HepG2 (cell line): ENCODE data around the gene CDH13. TPM values are rescaled to one million over a fixed set of nuclear protein-coding genes. Genes with fewer than 3 reads are reported as not detected.

Experiments
- ATAC-seq: fragments of 200-7000 bp; cut with Tn5 transposase; 3 replicates; pipeline ENCODE4 v1.9.1; 2020; ENCODE audit warnings: mild to moderate bottlenecking, moderate library complexity
- BruUV-seq: library from RNA; stranded (reverse); fragments of 400-500 nt; replicated peaks from 2 replicates; lab custom pipeline; 2021; lab: Mats Ljungman, UMichigan
- CTCF ChIA-PET: fragments of 300-600 bp; formaldehyde crosslinking; extraction: SDS; loops from one replicate; lab custom pipeline; 2021; ENCODE audit warnings: low total read pairs, inconsistent platforms, low intra/inter-chr PET ratio; lab: Yijun Ruan, JAX
- POLR2A ChIA-PET: fragments of 350-600 bp; sonication (Branson Sonifier 250); formaldehyde crosslinking; loops from one replicate; lab custom pipeline; 2020; ENCODE audit warnings: antibody characterized with exemption, inconsistent platforms; lab: Yijun Ruan, JAX
- DNase-seq: peaks from one replicate; pipeline ENCODE4 v3.0.0-alpha.2; 2015; ENCODE audit warnings: low spot score
- FAIRE-seq: peaks from 3 replicates; lab custom pipeline; 2011; peaks lifted over from hg19 to GRCh38; lab: Jason Lieb, UNC
- H2AFZ ChIP-seq: one replicate; pipeline ENCODE4 v1.6.1; 2011; ENCODE audit warnings: low read length, inconsistent platforms
- H3K27ac ChIP-seq: fragments of 300-600 bp; 3 replicates; pipeline ENCODE4 v1.8.0; 2011; ENCODE audit warnings: mixed run types, mild to moderate bottlenecking, mixed read lengths, low read length, inconsistent platforms; ENCODE audit not compliant: insufficient read depth; ENCODE audit errors: extremely low read length
- H3K27me3 ChIP-seq, 2 experiments: fragments of 200-600 bp in 1 of 2; 2 replicates in 1 of 2; 3 replicates in 1 of 2; pipeline versions ENCODE4 v1.6.0 to v1.8.0; 2011; ENCODE audit warnings: low read length in 2 of 2, mild to moderate bottlenecking in 2 of 2, moderate library complexity in 2 of 2, inconsistent platforms in 1 of 2; ENCODE audit not compliant: insufficient read depth in 2 of 2, control insufficient read depth in 1 of 2
- H3K36me3 ChIP-seq, 2 experiments: fragments of 200-600 bp in 1 of 2; replicated peaks in 1 of 2; 2 replicates in 1 of 2; 3 replicates in 1 of 2; pipeline versions ENCODE4 v1.5.1 to v1.8.0; 2011; ENCODE audit warnings: low read length in 2 of 2, inconsistent platforms in 1 of 2; ENCODE audit not compliant: insufficient read depth in 2 of 2, control insufficient read depth in 1 of 2
- H3K4me1 ChIP-seq: 2 replicates; pipeline ENCODE4 v1.5.1; 2012; ENCODE audit warnings: low read length, inconsistent platforms; ENCODE audit not compliant: insufficient read depth
- H3K4me2 ChIP-seq: 2 replicates; pipeline ENCODE4 v1.6.0; 2011; ENCODE audit warnings: low read depth, low read length, inconsistent platforms
- H3K4me3 ChIP-seq, 3 experiments: fragments of 200-600 bp in 1 of 3; sonication (generic), shearing (Covaris generic) in 1 of 3; replicated peaks in 1 of 3; 2 replicates each; pipeline ENCODE4 v1.5.1; 2011 to 2016; ENCODE audit warnings: low read length in 3 of 3, inconsistent platforms in 2 of 3, low read depth in 2 of 3, mild to moderate bottlenecking in 2 of 3, control low read depth in 1 of 3, mixed read lengths in 1 of 3; ENCODE audit not compliant: insufficient read depth in 1 of 3
- H3K79me2 ChIP-seq: one replicate; pipeline ENCODE4 v1.6.1; 2011; ENCODE audit warnings: low read length, inconsistent platforms; ENCODE audit not compliant: insufficient read depth
- H3K9ac ChIP-seq: 2 replicates; pipeline ENCODE4 v1.6.0; 2011; ENCODE audit warnings: mild to moderate bottlenecking, low read depth, low read length, inconsistent platforms; ENCODE audit not compliant: insufficient read depth
- H3K9me3 ChIP-seq: 2 replicates; pipeline ENCODE4 v1.5.1; 2012; ENCODE audit warnings: mild to moderate bottlenecking, low read length
- H4K20me1 ChIP-seq: 2 replicates; pipeline ENCODE4 v1.6.0; 2011; ENCODE audit warnings: inconsistent platforms, mild to moderate bottlenecking, low read length, moderate library complexity; ENCODE audit not compliant: insufficient read depth
- GLI4 ChIP-seq: sonication (generic); formaldehyde crosslinking; IDR thresholded peaks from 2 replicates; pipeline ENCODE4 v1.5.1; 2020; ENCODE audit warnings: missing genetic modification reagents, mild to moderate bottlenecking, moderate library complexity, borderline replicate concordance
- GTF3A ChIP-seq: sonication (generic); formaldehyde crosslinking; conservative IDR thresholded peaks from 2 replicates; pipeline ENCODE4 v1.4.0; 2020; ENCODE audit warnings: mild to moderate bottlenecking, missing genetic modification reagents
- ISL2 ChIP-seq: sonication (generic); formaldehyde crosslinking; IDR thresholded peaks from 2 replicates; pipeline ENCODE4 v1.5.0; 2020; ENCODE audit warnings: missing genetic modification reagents
- MTF2 ChIP-seq: sonication (generic); formaldehyde crosslinking; IDR thresholded peaks from 2 replicates; pipeline ENCODE4 v1.5.0; 2020; ENCODE audit warnings: missing genetic modification reagents, borderline replicate concordance
- RARG ChIP-seq: sonication (generic); formaldehyde crosslinking; IDR thresholded peaks from 2 replicates; pipeline ENCODE4 v1.4.0; 2020; ENCODE audit warnings: low read depth, mild to moderate bottlenecking, missing genetic modification reagents
- SAFB2 ChIP-seq: sonication (generic); formaldehyde crosslinking; IDR thresholded peaks from 2 replicates; pipeline ENCODE4 v1.5.1; 2020; ENCODE audit warnings: missing genetic modification reagents, low read depth, mild to moderate bottlenecking, borderline replicate concordance
- SMAD1 ChIP-seq: sonication (generic); formaldehyde crosslinking; IDR thresholded peaks from 2 replicates; pipeline ENCODE4 v1.4.0; 2020; ENCODE audit warnings: missing genetic modification reagents, low read depth, mild to moderate bottlenecking, borderline replicate concordance
- YEATS2 ChIP-seq: sonication (generic); formaldehyde crosslinking; IDR thresholded peaks from 2 replicates; pipeline ENCODE4 v1.4.0; 2020; ENCODE audit warnings: missing genetic modification reagents, borderline replicate concordance
- ZMYM4 ChIP-seq: sonication (generic); formaldehyde crosslinking; IDR thresholded peaks from 2 replicates; pipeline ENCODE4 v1.8.1; 2023; ENCODE audit warnings: mild to moderate bottlenecking, missing genetic modification reagents
- ZNF512 ChIP-seq: sonication (generic); formaldehyde crosslinking; IDR thresholded peaks from 2 replicates; pipeline ENCODE4 v1.4.0; 2020; ENCODE audit warnings: mild to moderate bottlenecking, missing genetic modification reagents
- ZNF547 ChIP-seq: sonication (generic); formaldehyde crosslinking; IDR thresholded peaks from 2 replicates; pipeline ENCODE4 v1.5.1; 2020; ENCODE audit warnings: mild to moderate bottlenecking, missing genetic modification reagents
- ZNF747 ChIP-seq: sonication (generic); formaldehyde crosslinking; IDR thresholded peaks from 2 replicates; pipeline ENCODE4 v1.8.1; 2023; ENCODE audit warnings: missing genetic modification reagents, mild to moderate bottlenecking, borderline replicate concordance
- ZNF749 ChIP-seq: sonication (generic); formaldehyde crosslinking; IDR thresholded peaks from 2 replicates; pipeline ENCODE4 v1.8.0; 2022; ENCODE audit warnings: mild to moderate bottlenecking, missing genetic modification reagents, moderate library complexity, borderline replicate concordance
- ZSCAN22 ChIP-seq: sonication (generic); formaldehyde crosslinking; IDR thresholded peaks from 2 replicates; pipeline ENCODE4 v1.4.0; 2020; ENCODE audit warnings: mild to moderate bottlenecking, missing genetic modification reagents
- WGBS: methylation state at CpG from one replicate; pipeline ENCODE4 v1.1.6; 2017; ENCODE audit warnings: low lambda C conversion rate; 5-methylcytosine and 5-hydroxymethylcytosine counted together
- in situ Hi-C: cut with HindIII; loops from 2 replicates; pipeline ENCODE4 v1.10.0; 2017; ENCODE audit warnings: low pct_unique_long_range_greater_than_20kb; ENCODE audit not compliant: extremely low pct_ligation_motif_present
- intact Hi-C: fragments of 100-400 bp; cut with micrococcal nuclease; formaldehyde crosslinking; loops from one replicate; pipeline ENCODE4 v1.10.0; 2022; ENCODE audit not compliant: unreplicated experiment
- polyA plus RNA-seq, 8 experiments: library from polyadenylated mRNA; depleted of rRNA in 3 of 8; stranded (reverse) in 7 of 8; unstranded in 1 of 8; fragments of >200 nt; fragmentation: Illumina TruSeq in 4 of 8; extraction: Trizol in 4 of 8; gene quantifications; 2 replicates each; pipeline versions ENCODE4 v1.2.1 to v1.2.3, GENCODE V29; 2011 to 2016; ENCODE audit warnings: low read depth in 4 of 8, missing spikeins in 1 of 8, mixed read lengths in 1 of 8; ENCODE audit not compliant: insufficient read depth in 1 of 8
- total RNA-seq, 5 experiments: library from RNA; depleted of rRNA; stranded (reverse); fragments of >200 nt; fragmentation: Illumina TruSeq; extraction: Trizol; gene quantifications; 2 replicates each; pipeline ENCODE4 v1.2.3, GENCODE V29; 2016; ENCODE audit warnings: low read depth in 1 of 5
- TF ChIP-seq, protein P1 (sequence below): fragments of 450-650 bp; IDR thresholded peaks from 2 replicates; pipeline ENCODE4 v1.6.1; 2017; ENCODE audit warnings: mild to moderate bottlenecking

Gene CDH13
- total and polyA plus RNA-seq, 2 of the 13 experiments (the other 11 are each of a cell fraction or from before 2014, with no cell fraction given): not detected

DNA sequence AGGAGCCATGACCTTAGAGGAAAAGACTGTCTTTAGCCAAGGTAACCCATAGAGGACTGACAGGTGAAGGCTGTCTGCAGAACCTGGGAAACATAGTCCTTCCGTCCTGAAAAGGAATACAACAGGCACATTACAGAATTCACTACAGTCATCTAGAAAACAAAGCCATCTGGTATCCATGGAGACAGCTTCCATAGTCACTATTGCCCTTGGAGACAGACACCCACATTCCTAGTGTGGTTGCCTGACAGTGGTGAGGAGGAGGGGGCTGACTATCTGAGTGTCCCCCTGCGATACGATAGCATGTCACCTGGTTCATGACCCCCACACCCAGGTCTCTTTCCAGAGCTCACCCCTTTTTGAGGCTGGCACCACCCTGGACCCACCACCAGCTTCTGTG lies 254.7 kb downstream of the CDH13 start:
- FAIRE-seq (no peak), DNase-seq (no peak), ATAC-seq (no peak)
- H3K9me3 ChIP-seq: peaks cover 22% of the 10 kb centered on the region
- no peaks in the 10 kb centered on the region for H3K79me2 ChIP-seq
- no peak overlapping the region for H2AFZ ChIP-seq
- no peak overlapping the region for H3K4me2 ChIP-seq
- ChIA-PET CTCF (no interaction called here), POLR2A (no interaction called here)
- no TSS peak for BruUV-seq
- intact Hi-C loops: no loop called here
- H3K27ac ChIP-seq: no peak overlapping the region
- no peak for TF ChIP-seq ZNF749 (CRISPR knock-in tag)
- TF ChIP-seq ISL2: no peak
- TF ChIP-seq ZNF512: no peak
- no peak for TF ChIP-seq MTF2 (CRISPR knock-in tag)
- no peak for TF ChIP-seq ZMYM4 (CRISPR knock-in tag)
- TF ChIP-seq, protein P1, sequence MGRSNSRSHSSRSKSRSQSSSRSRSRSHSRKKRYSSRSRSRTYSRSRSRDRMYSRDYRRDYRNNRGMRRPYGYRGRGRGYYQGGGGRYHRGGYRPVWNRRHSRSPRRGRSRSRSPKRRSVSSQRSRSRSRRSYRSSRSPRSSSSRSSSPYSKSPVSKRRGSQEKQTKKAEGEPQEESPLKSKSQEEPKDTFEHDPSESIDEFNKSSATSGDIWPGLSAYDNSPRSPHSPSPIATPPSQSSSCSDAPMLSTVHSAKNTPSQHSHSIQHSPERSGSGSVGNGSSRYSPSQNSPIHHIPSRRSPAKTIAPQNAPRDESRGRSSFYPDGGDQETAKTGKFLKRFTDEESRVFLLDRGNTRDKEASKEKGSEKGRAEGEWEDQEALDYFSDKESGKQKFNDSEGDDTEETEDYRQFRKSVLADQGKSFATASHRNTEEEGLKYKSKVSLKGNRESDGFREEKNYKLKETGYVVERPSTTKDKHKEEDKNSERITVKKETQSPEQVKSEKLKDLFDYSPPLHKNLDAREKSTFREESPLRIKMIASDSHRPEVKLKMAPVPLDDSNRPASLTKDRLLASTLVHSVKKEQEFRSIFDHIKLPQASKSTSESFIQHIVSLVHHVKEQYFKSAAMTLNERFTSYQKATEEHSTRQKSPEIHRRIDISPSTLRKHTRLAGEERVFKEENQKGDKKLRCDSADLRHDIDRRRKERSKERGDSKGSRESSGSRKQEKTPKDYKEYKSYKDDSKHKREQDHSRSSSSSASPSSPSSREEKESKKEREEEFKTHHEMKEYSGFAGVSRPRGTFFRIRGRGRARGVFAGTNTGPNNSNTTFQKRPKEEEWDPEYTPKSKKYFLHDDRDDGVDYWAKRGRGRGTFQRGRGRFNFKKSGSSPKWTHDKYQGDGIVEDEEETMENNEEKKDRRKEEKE: no peak
- TF ChIP-seq RARG (CRISPR knock-in tag): no peak
- no peak for TF ChIP-seq GLI4 (CRISPR knock-in tag)
- no peak for TF ChIP-seq GTF3A (CRISPR knock-in tag)
- TF ChIP-seq ZNF547 (CRISPR knock-in tag): no peak
- TF ChIP-seq ZSCAN22 (CRISPR knock-in tag): no peak
- no peak for TF ChIP-seq YEATS2 (CRISPR knock-in tag)
- no peak for TF ChIP-seq SMAD1
- no peak for TF ChIP-seq ZNF747 (CRISPR knock-in tag)
- no peak for TF ChIP-seq SAFB2
- no peaks in the 10 kb centered on the region for H3K4me1 ChIP-seq
- WGBS: 3% methylated on average over 3 of the region's 3 CpGs
- in situ Hi-C loops: no loop called here
- H3K9ac ChIP-seq: no peak overlapping the region
- H4K20me1 ChIP-seq: no peaks in the 10 kb centered on the region
- no peaks in the 10 kb centered on the region for H3K27me3 ChIP-seq
- no peaks in the 10 kb centered on the region for H3K36me3 ChIP-seq
- no peak overlapping the region for H3K4me3 ChIP-seq
